Transverse colon (tissue), 4 donors: ENCODE data around the gene ZFP69. TPM values are rescaled to one million over a fixed set of nuclear protein-coding genes. Genes with fewer than 3 reads are reported as not detected.

ENCODE experiments used
- DNase-seq: peaks from one replicate; pipeline ENCODE4 v3.0.0-alpha.2; 2019
- H3K27ac ChIP-seq, 4 donors: fragments of 200-600 bp; sonication (generic); 2 replicates each; pipeline ENCODE4 v1.5.1; 2016 to 2018; ENCODE audit warnings: inconsistent platforms in 4 of 4
- H3K27me3 ChIP-seq: fragments of 200-600 bp; sonication (generic); 2 replicates; pipeline ENCODE4 v1.5.1; 2017; ENCODE audit warnings: inconsistent platforms
- H3K36me3 ChIP-seq, 4 donors: fragments of 200-600 bp; sonication (generic); 2 replicates each; pipeline ENCODE4 v1.5.1; 2017 to 2019; ENCODE audit warnings: inconsistent platforms in 4 of 4
- H3K4me1 ChIP-seq, 4 donors: fragments of 200-600 bp; sonication (generic); 2 replicates each; pipeline ENCODE4 v1.5.1; 2017 to 2020; ENCODE audit warnings: inconsistent platforms in 4 of 4
- H3K4me3 ChIP-seq, 4 donors: fragments of 200-600 bp; sonication (generic); 1 replicate in 1 of 4; 2 replicates in 3 of 4; pipeline versions ENCODE4 v1.5.1 to v1.6.1; 2017 to 2019; ENCODE audit warnings: inconsistent platforms in 4 of 4
- H3K9me3 ChIP-seq, 2 donors: fragments of 200-600 bp; sonication (generic); 2 replicates each; pipeline ENCODE4 v1.5.1; 2017 to 2019; ENCODE audit warnings: inconsistent platforms in 2 of 2
- EP300 ChIP-seq: sonication (generic); formaldehyde crosslinking; IDR thresholded peaks from one replicate; pipeline ENCODE4 v1.6.1; 2017; ENCODE audit warnings: antibody characterized with exemption, low read depth
- POLR2A ChIP-seq: fragments of 450-650 bp; IDR thresholded peaks from one replicate; pipeline ENCODE4 v1.6.1; 2016; ENCODE audit warnings: antibody characterized with exemption, mild to moderate bottlenecking, moderate library complexity
- POLR2AphosphoS5 ChIP-seq, 3 donors: sonication (generic); formaldehyde crosslinking; IDR thresholded peaks; one replicate each; pipeline ENCODE4 v1.6.1; 2016; ENCODE audit warnings: antibody characterized with exemption in 3 of 3
- WGBS, 2 donors: methylation state at CpG; one replicate each; pipeline ENCODE4 v1.1.5; 2018; ENCODE audit warnings: low coverage in 1 of 2; 5-methylcytosine and 5-hydroxymethylcytosine counted together
- in situ Hi-C, 4 donors: fragments of 200-750 bp; cut with MboI; loops; one replicate each; pipeline versions ENCODE4 v1.15.0 to v1.15.1; 2017; ENCODE audit warnings: low sequenced_read_pairs in 3 of 4, low pct_ligation_motif_present in 1 of 4, low pct_unique_long_range_greater_than_20kb in 1 of 4
- intact Hi-C: fragments of 100-400 bp; cut with DNase I; formaldehyde crosslinking; loops from one replicate; pipeline ENCODE4 v1.15.1; 2023; ENCODE audit warnings: low total_unique reads
- total RNA-seq, 4 donors: library from RNA; depleted of rRNA; stranded (reverse); fragments of >200 nt; gene quantifications; one replicate each; pipeline ENCODE4 v1.1.0, GENCODE V29; 2016
- TF ChIP-seq, protein P1 (sequence below), 5 experiments: fragments of 200-600 bp in 3 of 5; fragments of 450-650 bp in 2 of 5; sonication (generic) in 3 of 5; IDR thresholded peaks; 1 replicate in 2 of 5; 2 replicates in 3 of 5; pipeline ENCODE4 v1.5.1; 2016 to 2017; ENCODE audit warnings: antibody characterized with exemption in 5 of 5, inconsistent platforms in 3 of 5, mild to moderate bottlenecking in 2 of 5, moderate library complexity in 1 of 5

The ZFP69 gene
- total RNA-seq, 4 donors from 2014 or later, result 2.2 to 64.7 (median 2.7) TPM; not detected in 1

DNA sequence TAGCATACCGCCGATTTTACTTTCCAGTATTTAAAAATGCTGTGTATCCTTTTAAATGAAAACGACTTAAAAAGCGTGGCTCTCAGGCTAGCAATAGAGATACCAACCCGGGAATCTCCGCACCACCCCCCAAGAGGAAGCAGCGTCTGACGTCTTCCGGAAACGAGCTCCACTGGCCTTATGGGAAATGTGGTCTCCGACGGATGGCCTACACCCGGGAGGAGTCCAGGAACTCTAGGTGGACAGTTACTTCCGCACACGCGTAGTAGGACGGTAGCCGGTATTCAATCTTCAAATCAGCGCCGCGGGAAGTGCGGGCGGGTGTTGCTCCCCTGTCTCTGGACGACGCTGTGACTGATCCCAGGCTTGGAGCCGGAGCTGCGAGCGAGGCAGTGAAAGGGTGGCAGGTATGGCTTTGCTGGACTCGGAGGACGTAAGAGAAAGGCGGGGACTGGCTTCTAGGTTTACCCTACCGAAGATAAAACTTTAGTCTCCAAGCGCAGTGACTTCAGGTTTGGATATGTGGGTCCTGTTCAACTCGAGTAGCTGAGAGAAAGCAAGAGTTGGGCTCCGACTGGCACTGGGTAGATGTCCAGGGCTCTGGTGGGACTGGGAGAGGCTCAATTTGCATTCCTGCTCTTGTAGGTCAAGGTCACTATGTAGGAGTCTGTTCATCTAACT lies 54.4 kb downstream of the ZFP69 start, which contains the start of gene ZNF684:
Gene ZNF684 (plus strand): TSS at position 257 of the 681 bp plus-strand sequence. CDS start 1,530 bp downstream, outside the sequence.
- 0% methylated on average over 4 to 35 of the region's 35 CpGs for WGBS, 2 donors
- H3K4me3 ChIP-seq, result peak within 1 kb of the TSS; percentile 44 to 63 (median 56)
- in situ Hi-C loops (no loop called here), intact Hi-C loops (no loop called here)
- peak; percentile 91 for DNase-seq
- H3K27me3 ChIP-seq, result no peaks in the 10 kb centered on the region
- peak within 1 kb of the TSS; percentile 81 to 89 (median 86) for H3K27ac ChIP-seq
- no peaks in the 10 kb centered on the region for H3K9me3 ChIP-seq
- H3K36me3 ChIP-seq, result peaks cover 0 to 4% (median 0%) of the 10 kb centered on the region in 4 donors
- peaks cover 0 to 22% (median 16%) of the 10 kb centered on the region in 4 donors for H3K4me1 ChIP-seq
- TF ChIP-seq, protein P1, sequence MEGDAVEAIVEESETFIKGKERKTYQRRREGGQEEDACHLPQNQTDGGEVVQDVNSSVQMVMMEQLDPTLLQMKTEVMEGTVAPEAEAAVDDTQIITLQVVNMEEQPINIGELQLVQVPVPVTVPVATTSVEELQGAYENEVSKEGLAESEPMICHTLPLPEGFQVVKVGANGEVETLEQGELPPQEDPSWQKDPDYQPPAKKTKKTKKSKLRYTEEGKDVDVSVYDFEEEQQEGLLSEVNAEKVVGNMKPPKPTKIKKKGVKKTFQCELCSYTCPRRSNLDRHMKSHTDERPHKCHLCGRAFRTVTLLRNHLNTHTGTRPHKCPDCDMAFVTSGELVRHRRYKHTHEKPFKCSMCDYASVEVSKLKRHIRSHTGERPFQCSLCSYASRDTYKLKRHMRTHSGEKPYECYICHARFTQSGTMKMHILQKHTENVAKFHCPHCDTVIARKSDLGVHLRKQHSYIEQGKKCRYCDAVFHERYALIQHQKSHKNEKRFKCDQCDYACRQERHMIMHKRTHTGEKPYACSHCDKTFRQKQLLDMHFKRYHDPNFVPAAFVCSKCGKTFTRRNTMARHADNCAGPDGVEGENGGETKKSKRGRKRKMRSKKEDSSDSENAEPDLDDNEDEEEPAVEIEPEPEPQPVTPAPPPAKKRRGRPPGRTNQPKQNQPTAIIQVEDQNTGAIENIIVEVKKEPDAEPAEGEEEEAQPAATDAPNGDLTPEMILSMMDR (IDR thresholded peaks at IDR 0.05), result no peak
- TF ChIP-seq POLR2AphosphoS5 (IDR thresholded peaks at IDR 0.05), result peak; percentile 53 to 85 (median 66)
- TF ChIP-seq POLR2A, result peak; percentile 61

DNA sequence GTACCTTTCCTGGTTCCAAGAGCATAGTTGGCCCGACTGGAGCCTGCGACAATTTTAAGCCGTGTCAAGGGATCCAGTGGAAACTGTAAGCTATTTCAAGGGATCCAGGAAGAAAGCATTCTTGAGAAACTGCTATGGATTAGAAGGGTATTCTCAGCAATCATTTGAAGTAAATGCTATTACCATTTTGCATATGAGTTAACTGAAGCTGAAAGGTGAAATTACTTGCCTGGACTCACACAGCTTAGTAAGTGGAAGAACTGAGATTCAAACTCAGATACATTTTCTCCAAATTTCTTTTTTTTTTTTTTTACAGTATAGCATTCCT lies 54.9 kb downstream of the ZFP69 start:
- TF ChIP-seq POLR2AphosphoS5 (IDR thresholded peaks at IDR 0.05), result no peak
- no peak for TF ChIP-seq EP300
- TF ChIP-seq POLR2A, result no peak
- TF ChIP-seq, protein P1 (IDR thresholded peaks at IDR 0.05), result no peak
- H3K27ac ChIP-seq, result peak overlapping the region; percentile 81 to 89 (median 86)
- no peak for DNase-seq
- no peaks in the 10 kb centered on the region for H3K9me3 ChIP-seq
- peaks cover 0 to 22% (median 16%) of the 10 kb centered on the region in 4 donors for H3K4me1 ChIP-seq
- in situ Hi-C loops, result no loop called here
- intact Hi-C loops, result no loop called here
- WGBS, 2 donors, result 7% methylated on average over 3 of the region's 3 CpGs; no CpG with 5 or more reads in 1 of the 2 donors
- peak overlapping the region; percentile 44 to 63 (median 56) for H3K4me3 ChIP-seq
- H3K27me3 ChIP-seq, result no peaks in the 10 kb centered on the region
- peaks cover 0 to 4% (median 0%) of the 10 kb centered on the region in 4 donors for H3K36me3 ChIP-seq

DNA sequence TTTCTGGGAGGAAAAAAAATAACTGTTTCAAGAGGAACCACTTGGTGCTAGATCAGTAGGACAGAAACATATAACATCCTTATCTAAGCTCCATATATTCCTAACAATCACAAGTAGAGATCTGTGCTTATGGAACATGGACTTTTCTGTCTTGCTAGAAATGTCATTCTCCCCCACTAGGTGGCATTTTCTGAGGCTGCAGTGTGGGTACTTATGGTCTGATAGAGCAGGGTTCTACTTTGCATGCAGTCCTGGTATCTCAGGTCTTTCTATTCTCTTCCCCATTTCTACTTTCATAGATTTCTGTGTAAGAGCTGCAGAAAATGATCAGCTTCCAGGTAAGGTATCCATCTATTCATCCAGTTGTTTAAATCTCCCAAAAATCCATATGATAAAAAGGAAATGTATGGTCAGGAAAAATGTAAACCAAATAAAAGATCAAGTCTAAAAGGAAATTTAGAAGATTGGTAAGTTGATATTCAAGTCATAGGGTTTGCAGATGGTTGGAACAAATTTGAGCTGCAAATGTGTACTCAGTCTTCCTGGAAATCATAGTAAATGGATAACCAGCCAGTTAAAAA lies 55.8 kb downstream of the ZFP69 start:
- DNase-seq, result peak; percentile 21
- Histone ChIP-seq H3K36me3 (peaks cover 0 to 4% (median 0%) of the 10 kb centered on the region in 4 donors), H3K4me1 (peaks cover 0 to 22% (median 16%) of the 10 kb centered on the region in 4 donors), H3K27ac (peak overlapping the region in 1 of 4 donors; percentile 89), H3K9me3 (no peaks in the 10 kb centered on the region), H3K4me3 (peak overlapping the region in 1 of 4 donors; percentile 63), H3K27me3 (no peaks in the 10 kb centered on the region)
- in situ Hi-C loops (no loop called here), intact Hi-C loops (no loop called here)
- no peak for TF ChIP-seq POLR2A
- TF ChIP-seq POLR2AphosphoS5 (IDR thresholded peaks at IDR 0.05), result no peak
- TF ChIP-seq EP300, result no peak
- TF ChIP-seq, protein P1 (IDR thresholded peaks at IDR 0.05), result peak; percentile 51 to 62 (median 57)

DNA sequence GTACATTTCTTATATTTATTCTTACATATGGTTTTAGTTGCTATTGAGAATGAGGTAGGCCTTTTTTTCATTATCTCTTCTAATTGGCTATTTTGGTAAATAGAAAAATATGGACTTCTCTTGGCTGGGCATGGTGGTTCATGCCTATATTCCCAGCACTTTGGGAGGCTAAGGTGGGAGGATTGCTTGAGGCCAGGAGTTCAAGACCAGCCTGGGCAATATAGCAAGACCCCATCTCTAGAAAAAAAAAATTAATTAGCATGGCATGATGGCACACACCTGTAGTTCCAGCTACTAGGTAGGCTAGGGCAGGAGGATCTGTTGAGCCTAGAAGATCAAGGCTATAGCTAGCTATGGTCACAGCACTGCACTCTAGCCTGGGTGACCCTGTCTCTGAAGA lies 57.5 kb downstream of the ZFP69 start:
- Histone ChIP-seq H3K27ac (no peak overlapping the region), H3K36me3 (peaks cover 0 to 4% (median 0%) of the 10 kb centered on the region in 4 donors), H3K9me3 (no peaks in the 10 kb centered on the region), H3K4me1 (peaks cover 0 to 22% (median 16%) of the 10 kb centered on the region in 4 donors), H3K4me3 (no peak overlapping the region), H3K27me3 (no peaks in the 10 kb centered on the region)
- TF ChIP-seq, protein P1 (IDR thresholded peaks at IDR 0.05), result no peak
- TF ChIP-seq POLR2AphosphoS5 (IDR thresholded peaks at IDR 0.05) (no peak), POLR2A (no peak), EP300 (no peak)
- intact Hi-C loops, result no loop called here
- no peak for DNase-seq
- in situ Hi-C loops, result no loop called here
